OCI-LY1 (cell line): ENCODE measurements around the gene ZCCHC9.
"Not testable (repeated sequence)": the region's sequence is repeated elsewhere in the genome, so short reads cannot be mapped to it uniquely, and the experiment has no call there.

ENCODE experiments used
- EZH2 ChIP-seq: fragments of 200-600 bp; sonication (generic), shearing (Covaris generic); IDR thresholded peaks from 2 replicates; pipeline ENCODE4 v1.8.0; 2017; ENCODE audit warnings: borderline replicate concordance, mixed run types, mild to moderate bottlenecking, antibody characterized with exemption, low read length, moderate library complexity, mixed read lengths
- TF ChIP-seq, protein P1 (sequence below): fragments of 200-600 bp; sonication (generic), shearing (Covaris generic); IDR thresholded peaks from 2 replicates; pipeline ENCODE4 v1.5.1; 2017; ENCODE audit warnings: mild to moderate bottlenecking, antibody characterized with exemption, low read length, moderate library complexity, mixed read lengths

DNA sequence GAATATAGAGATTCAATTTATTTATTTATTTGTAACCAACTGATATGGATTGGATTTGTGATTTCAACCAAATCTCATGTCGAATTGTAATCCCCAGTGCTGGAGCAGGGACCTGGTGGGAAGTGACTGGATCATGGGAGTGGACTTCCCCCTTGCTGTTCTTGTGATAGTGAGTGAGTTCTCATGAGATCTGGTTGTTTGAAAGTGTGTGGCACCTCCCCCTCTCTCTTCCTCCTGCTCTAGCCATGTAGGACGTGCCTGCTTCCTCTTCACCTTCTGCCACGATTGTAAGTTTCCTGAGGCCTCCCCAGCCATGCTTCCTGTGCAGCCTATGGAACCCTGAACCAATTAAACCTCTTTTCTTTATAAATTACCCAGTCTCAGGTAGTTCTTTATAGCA lies 36.8 kb downstream of the ZCCHC9 start:
- TF ChIP-seq, protein P1, sequence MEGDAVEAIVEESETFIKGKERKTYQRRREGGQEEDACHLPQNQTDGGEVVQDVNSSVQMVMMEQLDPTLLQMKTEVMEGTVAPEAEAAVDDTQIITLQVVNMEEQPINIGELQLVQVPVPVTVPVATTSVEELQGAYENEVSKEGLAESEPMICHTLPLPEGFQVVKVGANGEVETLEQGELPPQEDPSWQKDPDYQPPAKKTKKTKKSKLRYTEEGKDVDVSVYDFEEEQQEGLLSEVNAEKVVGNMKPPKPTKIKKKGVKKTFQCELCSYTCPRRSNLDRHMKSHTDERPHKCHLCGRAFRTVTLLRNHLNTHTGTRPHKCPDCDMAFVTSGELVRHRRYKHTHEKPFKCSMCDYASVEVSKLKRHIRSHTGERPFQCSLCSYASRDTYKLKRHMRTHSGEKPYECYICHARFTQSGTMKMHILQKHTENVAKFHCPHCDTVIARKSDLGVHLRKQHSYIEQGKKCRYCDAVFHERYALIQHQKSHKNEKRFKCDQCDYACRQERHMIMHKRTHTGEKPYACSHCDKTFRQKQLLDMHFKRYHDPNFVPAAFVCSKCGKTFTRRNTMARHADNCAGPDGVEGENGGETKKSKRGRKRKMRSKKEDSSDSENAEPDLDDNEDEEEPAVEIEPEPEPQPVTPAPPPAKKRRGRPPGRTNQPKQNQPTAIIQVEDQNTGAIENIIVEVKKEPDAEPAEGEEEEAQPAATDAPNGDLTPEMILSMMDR: not testable (repeated sequence)
- not testable (repeated sequence) for TF ChIP-seq EZH2
